Measurements from ENCODE around the gene F7.

DNA sequence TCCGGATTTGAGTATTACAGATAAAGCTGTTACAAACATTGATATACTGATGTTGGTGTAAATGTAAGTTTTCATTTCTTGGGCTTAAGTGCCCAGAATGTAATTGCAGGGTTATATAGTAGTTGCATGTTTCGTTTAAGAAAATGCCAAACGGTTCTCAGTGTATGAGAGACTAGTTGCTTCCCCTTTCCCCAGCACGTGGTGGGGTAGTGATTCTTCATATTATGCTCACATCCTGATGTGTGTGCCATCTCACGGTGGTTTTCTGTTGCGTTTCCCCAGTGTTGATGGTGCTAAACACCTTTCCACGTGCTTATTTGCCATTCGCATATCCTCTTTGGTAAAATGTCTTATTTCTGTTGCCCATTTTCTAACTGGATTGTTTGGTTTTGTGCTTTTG lies 34.7 kb upstream of the F7 start:
- no peak for TF ChIP-seq ZNF274 (IDR thresholded peaks at IDR 0.05; ENCODE audit: low read depth, low read length)
- no peak for TF ChIP-seq SUZ12 (IDR thresholded peaks at IDR 0.05; ENCODE audit: extremely low read depth, insufficient read depth, insufficient read length)
